GM18519 (cell line): ENCODE measurements around the gene HS3ST6.
"Not testable (repeated sequence)": the region's sequence is repeated elsewhere in the genome, so short reads cannot be mapped to it uniquely, and the experiment has no call there.

Source experiments
- ATAC-seq: cut with Tn5 transposase; IDR thresholded peaks from one replicate; pipeline ENCODE4 v1.9.1; 2021; ENCODE audit warnings: mild to moderate bottlenecking, moderate library complexity; ENCODE audit not compliant: unreplicated experiment, low FRiP score

HS3ST6 gene

GRCh38 chr16:1884155-1884760 is 34.0 kb downstream of the HS3ST6 start:
- no peak for ATAC-seq

GRCh38 chr16:1881172-1881571 is 37.0 kb downstream of the HS3ST6 start:
- not testable (repeated sequence) for ATAC-seq

GRCh38 chr16:1879477-1879876 is 38.7 kb downstream of the HS3ST6 start:
- no peak for ATAC-seq

DNA sequence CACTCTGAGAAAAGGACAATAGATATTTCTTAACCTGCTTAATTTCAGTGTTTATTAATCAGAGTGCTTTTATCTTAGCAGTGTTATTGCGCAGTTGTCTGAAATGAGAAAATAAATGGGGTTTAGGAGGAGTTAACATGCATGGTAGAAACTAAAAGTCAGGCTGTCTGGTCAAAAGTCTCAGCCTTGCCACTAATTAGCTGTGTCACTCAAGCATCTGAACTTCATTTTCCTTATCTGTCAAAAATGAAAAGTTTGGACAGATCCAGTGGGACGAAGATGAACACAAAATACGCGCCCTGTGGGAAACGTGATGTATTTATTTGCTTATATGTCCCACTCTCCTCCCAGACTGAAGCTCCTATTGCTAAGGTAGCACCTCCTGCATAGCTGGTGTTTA is 40.0 kb downstream of the HS3ST6 start:
- no peak for ATAC-seq

DNA sequence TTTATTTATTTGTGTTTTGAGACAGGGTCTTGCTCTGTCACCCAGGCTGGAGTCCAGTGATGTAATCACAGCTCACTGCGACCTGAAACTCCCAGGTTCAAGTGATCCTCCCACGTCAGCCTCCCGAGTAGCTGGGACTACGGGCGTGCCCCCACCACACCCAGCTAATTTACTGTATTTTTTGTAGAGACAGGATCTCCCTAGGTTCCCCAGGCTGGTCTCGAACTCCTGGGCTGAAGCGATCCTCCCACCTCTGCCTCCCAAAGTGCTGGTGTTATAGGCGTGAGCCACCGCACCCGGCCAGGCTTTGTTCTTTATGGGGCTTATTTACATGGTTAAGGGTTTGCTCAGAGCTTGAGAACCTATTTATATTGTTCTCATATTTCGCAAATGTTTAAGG is 40.4 kb downstream of the HS3ST6 start:
- ATAC-seq = no peak

DNA sequence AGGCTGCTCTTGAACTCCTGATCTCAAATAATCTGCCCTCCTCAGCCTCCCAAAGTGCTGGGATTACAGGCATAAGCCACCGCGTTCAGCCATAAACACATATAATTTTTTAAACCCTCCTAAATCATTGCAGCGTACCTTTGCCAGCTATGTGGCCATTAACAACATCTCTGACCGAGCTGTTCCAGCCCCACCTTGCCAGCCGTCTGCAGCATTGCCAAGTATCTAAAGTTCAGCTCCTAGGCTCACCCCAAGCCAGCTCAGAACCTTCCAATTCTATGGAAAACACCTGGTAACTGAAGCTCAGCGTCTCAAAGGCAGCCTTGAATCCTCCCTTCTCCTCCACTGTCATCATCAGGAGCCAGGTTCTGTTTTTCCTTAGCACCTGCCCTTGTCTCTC is 41.1 kb downstream of the HS3ST6 start:
- no peak for ATAC-seq

DNA sequence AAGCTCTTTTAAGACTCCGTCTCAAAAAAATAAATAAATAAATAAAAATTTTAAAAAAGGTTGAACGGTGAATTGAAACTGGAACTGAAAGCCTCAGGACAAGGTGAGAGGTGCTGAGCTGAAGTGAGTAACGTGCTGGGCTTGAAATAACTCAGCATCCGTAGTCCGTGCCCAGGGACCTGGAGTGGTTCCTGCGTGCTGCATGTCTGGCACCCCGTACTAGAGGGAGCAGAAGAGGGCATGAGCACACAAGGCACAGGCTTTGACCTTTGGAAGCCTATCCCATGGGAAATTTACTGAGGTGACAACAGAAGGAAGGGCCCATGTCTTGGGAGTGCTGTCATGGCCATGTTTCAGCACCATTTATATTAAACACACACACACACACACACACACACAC is 41.7 kb downstream of the HS3ST6 start:
- no peak for ATAC-seq

DNA sequence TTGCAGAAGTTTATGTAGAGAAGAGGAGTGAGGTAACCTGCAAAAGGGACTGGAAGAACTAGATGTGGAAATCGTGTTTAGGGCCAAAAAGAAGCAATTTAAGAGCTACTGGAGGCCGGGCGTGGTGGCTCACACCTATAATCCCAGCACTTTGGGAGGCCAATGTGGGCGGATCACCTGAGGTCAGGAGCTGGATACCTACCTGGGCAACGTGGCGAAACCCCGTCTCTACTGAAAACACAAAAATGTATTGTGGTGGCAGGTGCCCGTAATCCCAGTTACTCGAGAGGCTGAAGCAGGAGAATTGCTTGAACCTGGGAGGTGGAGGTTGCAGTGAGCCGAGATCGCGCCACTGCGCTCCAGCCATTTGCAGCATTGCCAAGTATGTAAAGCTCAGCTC is 42.1 kb downstream of the HS3ST6 start:
- not testable (repeated sequence) for ATAC-seq

- no peak for ATAC-seq
These were observed 43.4 kb downstream of the HS3ST6 start for GRCh38 chr16:1874854-1875253.

- no peak for ATAC-seq
These were observed 46.1 kb downstream of the HS3ST6 start, which contains the start of gene MEIOB for GRCh38 chr16:1871974-1872635. Gene MEIOB, minus strand, starts transcription at chr16:1872164. Its CDS starts 3,989 bp downstream, at chr16:1868175.

GRCh38 chr16:1870365-1871082 is 47.7 kb downstream of the HS3ST6 start:
- ATAC-seq = no peak

- no peak for ATAC-seq
These were observed 52.1 kb downstream of the HS3ST6 start for GRCh38 chr16:1865902-1866690.

- ATAC-seq = no peak
These were observed 54.3 kb downstream of the HS3ST6 start for GRCh38 chr16:1863681-1864460.

DNA sequence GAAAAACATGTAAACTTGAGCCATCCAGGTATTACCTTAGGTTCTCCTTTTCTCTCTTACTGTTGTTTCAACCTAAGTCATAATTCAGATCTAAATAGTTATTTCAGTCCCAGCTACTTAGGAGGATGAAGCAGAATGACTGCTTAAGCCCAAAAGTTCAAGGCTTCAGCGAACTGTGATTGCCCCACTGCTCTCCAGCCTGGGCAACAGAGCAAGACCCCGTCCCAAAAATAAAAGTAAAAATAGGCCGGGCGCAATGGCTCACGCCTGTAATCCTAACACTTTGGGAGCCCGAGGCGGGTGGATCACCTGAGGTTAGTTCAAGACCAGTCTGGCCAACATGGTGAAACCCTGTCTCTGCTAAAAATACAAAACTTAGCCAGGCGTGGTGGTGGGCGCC is 55.8 kb downstream of the HS3ST6 start:
- no peak for ATAC-seq

GRCh38 chr16:1861730-1862129 is 56.5 kb downstream of the HS3ST6 start:
- ATAC-seq = no peak
